Activated gamma-delta T cell treated with anti-CD3 and anti-CD28 coated beads, Interleukin-2, amount 50 U/mL, for 16 hours (primary cell): ENCODE data around the gene ASCL2.
A peak's percentile ranks its signal among the peaks of the same experiment; 100 is the strongest.

Experiments
- DNase-seq: peaks from one replicate; pipeline ENCODE4 v3.0.0-alpha.2; 2020; ENCODE audit warnings: low read depth

Gene ASCL2

GRCh38 chr11:2308713-2309112 lies 38.3 kb upstream of the ASCL2 start:
- no peak for DNase-seq

GRCh38 chr11:2307501-2308331 lies 37.3 kb upstream of the ASCL2 start:
- no peak for DNase-seq

GRCh38 chr11:2306877-2307500 lies 36.6 kb upstream of the ASCL2 start:
- DNase-seq: no peak

- no peak for DNase-seq
These were observed 36.0 kb upstream of the ASCL2 start for GRCh38 chr11:2306452-2306823.

GRCh38 chr11:2305788-2306451 lies 35.5 kb upstream of the ASCL2 start:
- DNase-seq: no peak

GRCh38 chr11:2305140-2305778 lies 34.9 kb upstream of the ASCL2 start:
- DNase-seq: peak; percentile 82

GRCh38 chr11:2304506-2305139 lies 34.2 kb upstream of the ASCL2 start:
- DNase-seq: no peak

DNA sequence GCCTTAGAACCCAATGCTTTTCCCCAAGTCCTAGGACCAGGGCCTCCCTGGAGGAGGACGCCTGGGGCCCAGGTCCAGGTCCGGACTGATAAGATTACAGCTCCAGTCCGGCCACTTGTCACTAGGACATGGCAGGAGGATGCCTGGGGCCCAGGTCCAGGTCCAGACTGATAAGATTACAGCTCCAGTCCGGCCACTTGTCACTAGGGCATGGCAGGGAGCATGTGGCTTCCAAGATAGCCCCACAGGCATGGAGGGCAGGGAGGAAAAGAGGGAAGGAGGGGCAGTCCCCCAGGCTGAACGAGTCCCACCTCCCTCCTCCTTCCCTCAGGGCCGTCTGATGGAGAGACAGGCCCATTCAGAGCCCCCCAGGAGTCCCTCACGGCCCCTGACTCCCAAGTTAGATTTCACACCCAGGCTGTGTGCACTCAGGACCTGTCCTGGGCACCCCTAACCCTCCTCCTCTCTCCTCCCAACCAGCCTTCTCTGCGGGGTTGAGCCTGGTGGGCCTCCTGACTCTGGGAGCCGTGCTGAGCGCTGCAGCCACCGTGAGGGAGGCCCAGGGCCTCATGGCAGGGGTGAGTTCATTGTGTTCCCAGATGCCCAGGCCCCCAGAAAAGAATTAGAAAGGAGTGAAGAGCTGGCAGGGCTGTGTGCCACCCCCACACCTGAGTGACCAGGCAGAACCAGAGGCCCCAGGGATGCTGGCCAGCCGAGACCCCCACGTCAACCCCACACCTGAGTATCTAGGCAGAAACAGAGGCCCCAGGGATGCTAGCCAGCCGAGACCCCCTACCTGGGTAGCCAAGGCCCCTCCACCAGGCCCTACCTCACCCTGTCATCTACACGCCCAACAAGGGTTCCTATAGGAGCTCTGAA lies 33.5 kb upstream of the ASCL2 start:
- DNase-seq: no peak

DNA sequence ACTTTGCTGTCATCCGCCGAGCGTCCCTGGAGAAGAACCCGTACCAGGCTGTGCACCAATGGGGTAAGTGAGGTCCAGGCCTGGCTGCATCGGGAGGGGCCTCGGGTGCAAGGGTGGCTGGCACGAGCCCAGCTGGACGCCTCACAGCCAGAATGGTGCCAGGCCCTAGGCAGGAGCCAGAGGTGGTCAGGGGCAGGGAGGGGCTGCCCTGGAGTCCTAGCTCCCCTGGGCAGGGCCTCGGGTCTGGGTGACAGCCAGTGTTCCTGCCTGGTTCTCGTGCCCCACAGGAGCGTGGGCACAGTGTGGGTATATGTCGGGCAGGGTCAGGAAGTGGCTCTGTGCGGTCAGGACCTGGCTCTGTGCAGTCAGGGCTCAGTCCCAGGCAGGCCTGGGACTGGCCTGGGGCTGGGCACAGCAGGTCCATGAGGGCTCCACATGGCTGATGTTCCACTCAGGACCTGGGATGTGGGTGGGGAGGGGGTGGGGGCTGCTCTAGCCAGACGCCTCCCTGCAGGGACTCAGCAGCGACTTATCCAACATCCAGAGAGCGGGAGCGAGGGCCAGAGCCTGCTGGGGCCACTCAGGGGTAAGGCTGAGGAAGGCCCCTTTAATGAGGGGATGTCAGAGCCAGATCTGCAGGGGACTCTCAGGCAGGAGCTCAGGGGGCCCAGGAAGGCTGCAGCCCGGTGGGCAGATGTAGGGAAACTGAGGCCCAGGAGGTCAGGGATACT lies 32.7 kb upstream of the ASCL2 start:
- DNase-seq: no peak

- DNase-seq: no peak
These were observed 32.0 kb upstream of the ASCL2 start for GRCh38 chr11:2302306-2302895.

DNA sequence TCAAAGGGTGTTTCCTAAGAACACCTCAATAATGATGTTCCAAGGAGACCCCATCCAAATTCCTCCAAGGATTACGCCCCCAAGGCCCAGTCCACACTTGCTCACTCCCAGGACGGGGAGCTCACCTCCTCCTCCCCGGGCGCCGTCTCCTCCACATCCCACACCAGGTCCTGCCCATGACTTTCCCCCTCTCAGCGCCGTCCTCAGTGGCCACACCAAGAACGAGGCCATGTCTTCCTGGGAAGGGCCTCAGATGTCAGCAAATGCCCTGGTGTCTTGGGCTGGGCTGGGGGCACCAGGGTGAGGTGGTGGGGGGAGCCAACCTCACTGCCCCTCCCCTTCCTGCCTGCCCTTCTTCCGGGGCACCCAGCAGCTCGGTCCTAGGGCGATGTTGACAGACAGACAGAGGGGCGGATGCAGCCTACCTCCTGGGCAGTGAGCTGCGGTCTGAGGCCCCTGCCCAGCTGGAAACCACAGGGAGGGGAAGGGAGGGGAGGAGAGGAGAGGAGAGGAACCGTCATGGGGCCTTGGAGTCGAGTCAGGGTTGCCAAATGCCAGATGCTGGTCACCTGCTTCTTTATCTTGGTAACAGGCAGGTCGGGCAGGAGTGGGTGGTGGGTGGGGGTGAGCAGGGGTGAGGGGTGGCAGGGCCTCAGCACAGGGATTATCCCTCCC lies 31.4 kb upstream of the ASCL2 start, which contains the start of the genes C11orf21 and TSPAN32:
TSS of gene C11orf21 (minus strand) at position 288 of the 675 bp plus-strand sequence. CDS start at position 178, 110 bp downstream.
TSS of gene TSPAN32 (plus strand) at position 383 of the 675 bp plus-strand sequence. CDS start at position 520, 137 bp downstream.
- peak; percentile 44 for DNase-seq

- DNase-seq: no peak
These were observed 30.7 kb upstream of the ASCL2 start for GRCh38 chr11:2300936-2301630.

- DNase-seq: no peak
These were observed 30.0 kb upstream of the ASCL2 start for GRCh38 chr11:2300290-2300935.

GRCh38 chr11:2299773-2300172 lies 29.4 kb upstream of the ASCL2 start:
- no peak for DNase-seq

DNA sequence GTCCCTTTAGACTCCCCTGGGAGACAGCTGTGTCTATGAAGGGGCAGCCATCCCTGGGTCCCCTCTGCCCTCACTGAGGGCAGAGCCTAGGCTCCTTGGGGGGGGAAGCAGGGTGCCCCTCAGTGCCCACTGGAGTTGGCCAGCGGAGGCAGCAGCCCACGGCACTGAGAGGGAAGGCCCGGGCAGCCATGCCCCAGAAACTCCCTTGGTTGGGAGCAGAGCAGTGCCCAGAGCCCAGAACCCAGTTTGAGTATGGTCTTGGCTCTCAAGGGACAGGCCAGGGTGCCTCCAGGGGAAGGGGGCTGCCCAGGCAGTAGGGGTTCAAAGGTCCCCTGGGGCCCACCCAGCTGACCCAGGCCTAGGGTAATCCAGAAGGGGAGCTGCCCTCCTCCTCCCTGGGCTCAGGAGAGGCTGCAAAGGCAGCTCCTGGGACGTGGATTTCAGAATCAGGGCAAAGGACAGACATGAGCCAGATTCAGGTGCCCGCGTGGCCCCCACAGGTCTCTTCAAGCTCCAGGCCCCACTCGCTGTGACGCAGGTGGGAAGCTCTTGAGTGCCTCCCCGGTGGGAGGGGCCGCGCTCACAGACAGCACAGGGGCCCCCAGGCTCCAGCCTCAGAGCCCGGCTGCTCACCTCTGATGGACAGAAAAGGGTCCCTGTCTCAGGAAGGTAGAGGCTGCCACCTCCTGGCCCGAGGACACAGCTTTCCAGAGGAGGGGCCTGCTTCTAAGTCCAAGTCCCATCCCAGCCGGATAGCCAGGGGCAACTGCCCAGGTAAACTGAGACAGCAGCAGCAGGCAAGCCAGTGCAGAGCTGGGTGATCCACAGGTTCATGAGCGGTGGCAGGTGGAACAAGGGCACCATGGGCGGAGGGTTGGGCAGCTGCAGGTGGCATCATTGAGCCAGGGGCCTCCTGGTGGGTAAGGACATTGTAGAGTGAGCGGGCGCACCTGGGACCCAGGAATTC lies 28.7 kb upstream of the ASCL2 start:
- no peak for DNase-seq

- no peak for DNase-seq
These were observed 27.9 kb upstream of the ASCL2 start for GRCh38 chr11:2298131-2298794.
